ENCODE results near the gene TRPC4. TPM values are rescaled to one million over a fixed set of nuclear protein-coding genes. Genes with fewer than 3 reads are reported as not detected.

TRPC4 gene
- under 1 TPM; 0.29 to 0.98 (median 0.32) TPM for total RNA-seq

DNA sequence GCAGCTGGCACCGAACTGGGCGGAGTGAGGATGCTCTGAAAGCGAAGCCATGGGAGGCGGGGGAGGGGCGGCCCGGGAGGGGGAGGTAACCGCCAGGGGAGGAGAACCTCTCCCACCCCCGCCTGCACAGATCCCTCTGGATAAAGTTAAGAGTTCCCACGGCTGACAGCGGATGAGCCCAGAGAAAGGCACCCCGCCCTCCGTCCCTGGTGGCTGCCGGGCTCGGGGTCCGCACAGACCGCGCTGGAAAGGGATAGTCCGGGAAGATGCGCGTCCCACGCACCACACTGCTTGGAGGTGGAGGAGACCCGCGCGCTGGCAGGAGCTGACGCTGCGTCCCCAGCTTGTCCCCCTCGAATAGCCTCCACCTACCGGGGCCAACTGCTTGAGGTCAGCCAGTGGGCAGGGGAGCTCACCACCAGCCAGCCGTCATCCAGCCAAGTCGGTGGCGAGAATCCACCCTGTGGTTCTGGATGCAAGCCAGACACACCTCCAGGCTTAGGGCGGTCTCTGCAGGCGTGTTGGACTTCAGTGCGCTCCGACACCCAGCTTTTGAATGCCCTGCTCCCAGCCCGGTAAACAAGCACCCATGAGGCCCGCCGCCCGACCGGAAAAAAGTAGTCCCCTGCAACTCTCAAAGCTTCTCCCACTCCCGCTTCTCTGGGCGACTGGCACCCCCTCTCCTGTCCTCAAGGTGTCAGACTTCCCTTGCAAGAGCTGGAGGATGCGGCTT is at the start of gene TRPC4:
Gene TRPC4, minus strand, starts transcription at position 17 of the 733 bp plus-strand sequence. CDS start 86,439 bp downstream, outside the sequence.
- no peak for DNase-seq (ENCODE audit: low spot score in 2 of 2)

DNA sequence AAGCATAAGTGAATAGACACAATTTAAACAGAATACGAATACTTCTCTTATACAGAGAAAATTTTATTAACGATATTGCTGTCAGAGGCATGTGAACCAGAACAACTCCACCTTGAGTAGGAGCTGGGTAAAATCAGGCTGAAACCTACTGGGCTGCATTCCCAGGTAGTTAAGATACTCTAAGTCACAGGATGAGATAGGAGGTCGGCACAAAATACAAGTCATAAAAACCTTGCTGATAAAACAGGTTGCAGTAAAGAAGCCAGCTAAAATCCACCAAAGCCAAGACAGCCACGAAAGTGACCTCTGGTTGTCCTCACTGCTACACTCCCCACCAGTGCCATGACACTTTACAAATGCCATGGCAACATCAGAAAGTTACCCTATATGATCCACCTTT is 49.2 kb upstream of the TRPC4 start:
- DNase-seq (ENCODE audit: low spot score in 2 of 2): no peak
- intact Hi-C loops (cut with DNase I; ENCODE audit: low total_unique reads): no loop called here
- no peak overlapping the region for H3K27ac ChIP-seq
- no peaks in the 10 kb centered on the region for H3K36me3 ChIP-seq
- no peaks in the 10 kb centered on the region for H3K27me3 ChIP-seq
- H3K4me3 ChIP-seq: peak overlapping the region in 1 of 3 donors; percentile 10
- TF ChIP-seq POLR2AphosphoS5 (IDR thresholded peaks at IDR 0.05): no peak
- TF ChIP-seq, protein P1, sequence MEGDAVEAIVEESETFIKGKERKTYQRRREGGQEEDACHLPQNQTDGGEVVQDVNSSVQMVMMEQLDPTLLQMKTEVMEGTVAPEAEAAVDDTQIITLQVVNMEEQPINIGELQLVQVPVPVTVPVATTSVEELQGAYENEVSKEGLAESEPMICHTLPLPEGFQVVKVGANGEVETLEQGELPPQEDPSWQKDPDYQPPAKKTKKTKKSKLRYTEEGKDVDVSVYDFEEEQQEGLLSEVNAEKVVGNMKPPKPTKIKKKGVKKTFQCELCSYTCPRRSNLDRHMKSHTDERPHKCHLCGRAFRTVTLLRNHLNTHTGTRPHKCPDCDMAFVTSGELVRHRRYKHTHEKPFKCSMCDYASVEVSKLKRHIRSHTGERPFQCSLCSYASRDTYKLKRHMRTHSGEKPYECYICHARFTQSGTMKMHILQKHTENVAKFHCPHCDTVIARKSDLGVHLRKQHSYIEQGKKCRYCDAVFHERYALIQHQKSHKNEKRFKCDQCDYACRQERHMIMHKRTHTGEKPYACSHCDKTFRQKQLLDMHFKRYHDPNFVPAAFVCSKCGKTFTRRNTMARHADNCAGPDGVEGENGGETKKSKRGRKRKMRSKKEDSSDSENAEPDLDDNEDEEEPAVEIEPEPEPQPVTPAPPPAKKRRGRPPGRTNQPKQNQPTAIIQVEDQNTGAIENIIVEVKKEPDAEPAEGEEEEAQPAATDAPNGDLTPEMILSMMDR (IDR thresholded peaks at IDR 0.05): no peak
- no peak for TF ChIP-seq POLR2A (IDR thresholded peaks at IDR 0.05)
- peaks cover 0 to 8% of the 10 kb centered on the region in 2 donors for H3K9me3 ChIP-seq
- no peaks in the 10 kb centered on the region for H3K4me1 ChIP-seq

More for the DNA sequence above, at the start of gene TRPC4:
- peak within 1 kb of the TSS; percentile 42 to 64 (median 46) for H3K4me3 ChIP-seq
- TF ChIP-seq, protein P1 (IDR thresholded peaks at IDR 0.05): peak in 1 of 3 donors; percentile 27
- TF ChIP-seq POLR2AphosphoS5 (IDR thresholded peaks at IDR 0.05) (no peak), POLR2A (IDR thresholded peaks at IDR 0.05) (no peak)
- peaks cover 0 to 21% of the 10 kb centered on the region in 2 donors for H3K27me3 ChIP-seq
- H3K9me3 ChIP-seq: no peaks in the 10 kb centered on the region
- no peaks in the 10 kb centered on the region for H3K36me3 ChIP-seq
- intact Hi-C loops (cut with DNase I; ENCODE audit: low total_unique reads): no loop called here
- H3K27ac ChIP-seq: no peak within 1 kb of the TSS
- H3K4me1 ChIP-seq: no peaks in the 10 kb centered on the region

DNA sequence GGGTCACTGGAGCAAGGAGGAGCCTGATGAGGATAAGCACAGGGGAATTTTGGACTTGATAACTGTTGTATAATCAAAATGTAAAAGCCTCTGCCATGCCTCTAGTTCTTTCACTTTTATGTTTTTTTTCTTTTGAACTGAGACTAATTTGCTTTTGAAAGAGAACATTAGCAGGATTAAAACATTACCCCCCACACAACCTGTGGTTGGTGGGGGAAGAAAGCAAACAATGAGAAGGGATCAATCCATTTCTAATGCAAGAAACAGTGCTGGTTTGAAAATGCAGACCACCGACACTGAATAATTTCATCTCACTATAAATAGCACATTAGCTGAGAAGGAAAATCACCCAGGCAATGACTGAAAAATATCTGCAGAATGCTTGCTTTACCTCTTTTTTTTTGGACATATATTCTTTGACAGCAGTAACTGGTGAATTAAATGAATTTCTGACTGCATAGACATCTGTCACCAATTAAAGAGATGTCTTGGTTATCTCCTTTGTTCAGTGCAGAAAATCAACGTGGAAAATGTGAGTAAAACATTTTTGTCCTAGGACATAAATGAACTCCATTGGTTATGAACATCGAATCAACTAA is 48.6 kb upstream of the TRPC4 start:
- Histone ChIP-seq H3K27me3 (no peaks in the 10 kb centered on the region), H3K27ac (no peak overlapping the region), H3K9me3 (peaks cover 0 to 8% of the 10 kb centered on the region in 2 donors), H3K4me3 (no peak overlapping the region), H3K4me1 (no peaks in the 10 kb centered on the region), H3K36me3 (no peaks in the 10 kb centered on the region)
- DNase-seq (ENCODE audit: low spot score in 2 of 2): no peak
- intact Hi-C loops (cut with DNase I; ENCODE audit: low total_unique reads): no loop called here
- TF ChIP-seq POLR2A (IDR thresholded peaks at IDR 0.05): no peak
- TF ChIP-seq POLR2AphosphoS5 (IDR thresholded peaks at IDR 0.05): no peak
- TF ChIP-seq, protein P1 (IDR thresholded peaks at IDR 0.05): no peak

DNA sequence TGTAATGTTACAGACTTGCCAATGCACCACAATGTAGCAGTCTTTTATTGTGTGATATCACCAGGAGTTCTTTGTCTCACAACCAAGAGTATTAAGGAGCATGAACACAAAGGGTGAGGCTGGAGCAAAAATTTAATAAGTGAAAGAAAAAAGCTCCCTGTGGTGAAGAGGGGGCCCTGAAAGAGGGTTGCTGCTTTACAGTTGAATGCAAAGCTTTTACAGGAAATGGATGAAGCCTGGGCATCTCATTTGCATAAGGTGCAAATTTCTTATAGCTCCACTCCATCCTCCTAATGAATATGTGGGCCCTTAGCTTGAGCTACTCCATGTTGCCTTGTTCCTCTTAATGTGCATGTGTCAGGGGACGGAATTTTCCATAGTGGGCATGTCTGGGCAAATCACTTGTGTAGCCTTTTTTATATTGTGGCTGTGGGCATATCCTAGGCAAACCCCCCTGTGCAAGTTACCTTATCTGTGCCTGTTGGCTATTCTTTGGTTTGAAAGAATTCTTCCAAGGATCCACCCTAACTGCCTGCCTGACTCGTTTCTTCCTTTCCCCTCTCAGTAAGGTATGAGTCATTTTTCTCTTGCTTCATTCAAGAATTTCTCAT is 45.3 kb upstream of the TRPC4 start:
- Histone ChIP-seq H3K27me3 (no peaks in the 10 kb centered on the region), H3K36me3 (no peaks in the 10 kb centered on the region), H3K4me3 (no peak overlapping the region), H3K27ac (no peak overlapping the region), H3K9me3 (peaks cover 0 to 8% of the 10 kb centered on the region in 2 donors), H3K4me1 (no peaks in the 10 kb centered on the region)
- no peak for DNase-seq (ENCODE audit: low spot score in 2 of 2)
- intact Hi-C loops (cut with DNase I; ENCODE audit: low total_unique reads): no loop called here
- TF ChIP-seq POLR2A (IDR thresholded peaks at IDR 0.05) (no peak), POLR2AphosphoS5 (IDR thresholded peaks at IDR 0.05) (no peak)
- TF ChIP-seq, protein P1 (IDR thresholded peaks at IDR 0.05): no peak

DNA sequence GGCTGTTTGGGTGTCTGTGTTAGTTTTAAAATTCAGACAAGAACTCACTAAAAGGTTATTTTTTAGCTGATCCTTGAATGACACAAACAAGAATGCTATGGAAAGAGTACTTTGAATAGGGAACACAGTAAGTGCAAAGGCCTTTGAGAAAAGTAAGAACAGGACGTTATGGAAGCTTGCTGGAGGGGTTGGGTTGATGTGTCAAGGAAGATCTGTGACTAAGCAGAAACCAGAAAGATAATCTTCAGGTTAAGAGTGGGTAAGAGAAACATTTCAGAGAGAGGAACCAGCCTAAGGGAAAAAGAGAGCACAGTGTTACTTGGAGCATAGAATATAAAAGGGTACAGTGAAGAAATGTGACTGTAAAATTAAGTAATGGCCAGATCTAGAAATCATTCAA is 41.2 kb upstream of the TRPC4 start:
- H3K27me3 ChIP-seq: no peaks in the 10 kb centered on the region
- no peaks in the 10 kb centered on the region for H3K4me1 ChIP-seq
- no peak overlapping the region for H3K4me3 ChIP-seq
- H3K9me3 ChIP-seq: peaks cover 0 to 8% of the 10 kb centered on the region in 2 donors
- no peaks in the 10 kb centered on the region for H3K36me3 ChIP-seq
- no peak for TF ChIP-seq POLR2A (IDR thresholded peaks at IDR 0.05)
- intact Hi-C loops (cut with DNase I; ENCODE audit: low total_unique reads): no loop called here
- H3K27ac ChIP-seq: no peak overlapping the region
- no peak for DNase-seq (ENCODE audit: low spot score in 2 of 2)
